Uterus (tissue), 4 donors: ENCODE results near the gene ENO1. TPM values are rescaled to one million over a fixed set of nuclear protein-coding genes. Genes with fewer than 3 reads are reported as not detected.

Source experiments
- DNase-seq, 2 donors: peaks; one replicate each; pipeline ENCODE4 v3.0.0-alpha.2; 2019 to 2020
- H3K27ac ChIP-seq, 2 donors: fragments of 200-600 bp; sonication (generic); 1 replicate in 1 of 2; 2 replicates in 1 of 2; pipeline ENCODE4 v1.5.1; 2016 to 2018
- H3K27me3 ChIP-seq, 2 donors: fragments of 200-600 bp; sonication (generic); one replicate each; pipeline ENCODE4 v1.5.1; 2018 to 2019; ENCODE audit warnings: control low read depth in 1 of 2
- H3K36me3 ChIP-seq, 2 donors: fragments of 200-600 bp; sonication (generic); one replicate each; pipeline ENCODE4 v1.5.1; 2019; ENCODE audit warnings: control low read depth in 1 of 2
- H3K4me1 ChIP-seq, 2 donors: fragments of 200-600 bp; sonication (generic); one replicate each; pipeline ENCODE4 v1.5.1; 2018 to 2019; ENCODE audit warnings: control low read depth in 1 of 2
- H3K4me3 ChIP-seq, 2 donors: fragments of 200-600 bp; sonication (generic); 1 replicate in 1 of 2; 2 replicates in 1 of 2; pipeline ENCODE4 v1.5.1; 2018 to 2019; ENCODE audit warnings: mild to moderate bottlenecking in 1 of 2
- H3K9me3 ChIP-seq, 2 donors: fragments of 200-600 bp; sonication (generic); one replicate each; pipeline ENCODE4 v1.5.1; 2019; ENCODE audit warnings: control low read depth in 1 of 2
- POLR2A ChIP-seq, 2 donors: fragments of 450-650 bp; IDR thresholded peaks; one replicate each; pipeline ENCODE4 v1.6.1; 2016; ENCODE audit warnings: antibody characterized with exemption in 2 of 2, mild to moderate bottlenecking in 1 of 2, moderate library complexity in 1 of 2
- intact Hi-C: fragments of 100-400 bp; cut with DNase I; formaldehyde crosslinking; loops from one replicate; pipeline ENCODE4 v1.15.1; 2023; ENCODE audit warnings: low total_unique reads
- total RNA-seq, 4 donors: library from RNA; depleted of rRNA in 3 of 4; stranded (reverse); fragments of >200 nt in 3 of 4; gene quantifications; one replicate each; pipeline versions ENCODE4 v1.1.0 to v1.2.4, GENCODE V29; 2014 to 2023
- TF ChIP-seq, protein P1 (sequence below), 4 experiments: fragments of 200-600 bp in 2 of 4; fragments of 450-650 bp in 2 of 4; sonication (generic) in 2 of 4; IDR thresholded peaks; one replicate each; pipeline ENCODE4 v1.5.1; 2016 to 2019; ENCODE audit warnings: antibody characterized with exemption in 4 of 4, mild to moderate bottlenecking in 2 of 4, moderate library complexity in 1 of 4
- donor health status: DM: yes; HTN: yes; CAD: no.

Gene ENO1
- total RNA-seq, 4 donors from 2014 or later = 123 to 358 (median 225) TPM

DNA sequence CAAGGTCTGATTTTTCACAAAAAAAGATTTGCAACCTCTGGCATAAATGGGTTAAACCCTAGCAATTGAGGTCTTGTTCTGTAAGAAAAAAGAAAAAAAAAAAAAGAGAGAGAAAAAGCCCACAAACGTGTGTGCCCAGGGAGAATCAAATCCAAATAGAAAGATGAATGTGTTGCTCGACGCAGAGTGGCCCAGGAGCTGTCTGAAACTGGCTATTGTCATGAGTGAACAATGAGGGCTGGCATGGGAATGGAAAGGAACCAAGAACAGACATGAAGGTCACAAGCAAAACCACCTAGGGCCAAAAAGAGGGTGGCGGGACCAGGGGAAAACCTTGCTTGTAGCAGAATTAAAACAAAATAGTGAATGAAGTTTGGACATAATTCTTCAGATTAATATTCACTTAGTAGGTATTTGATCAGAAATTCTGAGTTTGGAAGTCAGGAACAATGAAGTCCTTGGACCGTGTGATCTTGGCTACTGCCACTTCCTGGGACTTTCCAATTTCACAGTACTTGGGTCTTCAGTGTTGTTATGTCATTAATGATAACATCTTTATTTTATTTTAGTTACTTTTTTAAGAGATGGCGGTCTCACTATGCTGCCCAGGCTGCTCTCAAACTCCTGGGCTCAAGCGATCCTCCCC lies 3.1 kb downstream of the ENO1 start:
- H3K4me1 ChIP-seq = peaks cover 1 to 14% of the 10 kb centered on the region in 2 donors

DNA sequence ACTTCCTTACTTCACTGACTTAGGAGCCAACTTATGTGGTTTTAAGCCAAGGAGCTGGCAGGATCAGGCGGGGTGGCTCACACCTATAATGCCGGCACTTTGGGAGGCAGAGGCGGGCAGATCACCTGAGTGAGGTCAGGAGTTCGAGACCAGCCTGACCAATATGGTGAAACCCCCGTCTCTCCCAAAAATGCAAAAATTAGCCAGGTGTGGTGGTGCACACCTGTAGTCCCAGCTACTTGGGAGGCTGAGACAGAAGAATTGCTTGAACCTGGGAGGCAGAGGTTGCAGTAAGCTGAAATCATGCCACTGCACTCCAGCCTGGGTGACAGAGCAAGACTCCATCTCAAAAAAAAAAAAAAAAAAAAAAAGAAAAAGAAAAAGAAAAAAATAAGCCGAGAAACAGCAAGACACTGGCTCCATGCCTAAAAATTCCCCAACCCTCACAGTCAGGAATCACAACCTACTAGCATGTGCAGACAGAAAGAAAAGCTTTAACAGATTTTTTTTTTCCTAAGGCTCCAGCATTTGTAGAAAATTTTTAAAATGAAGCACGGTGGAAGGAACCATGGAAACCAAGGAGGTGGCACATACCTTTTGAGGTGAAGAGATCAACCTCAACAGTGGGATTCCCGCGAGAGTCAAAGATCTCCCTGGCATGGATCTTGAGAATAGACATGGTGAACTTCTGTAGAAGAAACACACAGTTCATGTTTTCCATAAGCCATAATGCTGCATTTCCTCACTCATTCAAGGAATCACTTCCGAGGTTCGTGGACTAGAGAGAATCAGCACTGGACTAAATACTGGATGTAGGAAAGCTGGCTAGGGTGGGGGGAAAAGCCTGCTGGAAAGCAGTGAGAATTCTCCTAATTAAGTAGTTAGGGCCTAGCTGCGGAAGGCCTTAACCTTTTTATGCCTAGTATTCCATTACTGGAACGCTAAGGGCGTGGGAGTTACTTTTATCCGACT lies 4.0 kb downstream of the ENO1 start:
- Histone ChIP-seq H3K27me3 (no peaks in the 10 kb centered on the region), H3K9me3 (no peaks in the 10 kb centered on the region), H3K4me1 (peaks cover 0 to 11% of the 10 kb centered on the region in 2 donors), H3K27ac (peak overlapping the region; percentile 36 to 57), H3K36me3 (no peaks in the 10 kb centered on the region), H3K4me3 (no peak overlapping the region)
- intact Hi-C loops = no loop called here
- no peak for DNase-seq
- TF ChIP-seq, protein P1, sequence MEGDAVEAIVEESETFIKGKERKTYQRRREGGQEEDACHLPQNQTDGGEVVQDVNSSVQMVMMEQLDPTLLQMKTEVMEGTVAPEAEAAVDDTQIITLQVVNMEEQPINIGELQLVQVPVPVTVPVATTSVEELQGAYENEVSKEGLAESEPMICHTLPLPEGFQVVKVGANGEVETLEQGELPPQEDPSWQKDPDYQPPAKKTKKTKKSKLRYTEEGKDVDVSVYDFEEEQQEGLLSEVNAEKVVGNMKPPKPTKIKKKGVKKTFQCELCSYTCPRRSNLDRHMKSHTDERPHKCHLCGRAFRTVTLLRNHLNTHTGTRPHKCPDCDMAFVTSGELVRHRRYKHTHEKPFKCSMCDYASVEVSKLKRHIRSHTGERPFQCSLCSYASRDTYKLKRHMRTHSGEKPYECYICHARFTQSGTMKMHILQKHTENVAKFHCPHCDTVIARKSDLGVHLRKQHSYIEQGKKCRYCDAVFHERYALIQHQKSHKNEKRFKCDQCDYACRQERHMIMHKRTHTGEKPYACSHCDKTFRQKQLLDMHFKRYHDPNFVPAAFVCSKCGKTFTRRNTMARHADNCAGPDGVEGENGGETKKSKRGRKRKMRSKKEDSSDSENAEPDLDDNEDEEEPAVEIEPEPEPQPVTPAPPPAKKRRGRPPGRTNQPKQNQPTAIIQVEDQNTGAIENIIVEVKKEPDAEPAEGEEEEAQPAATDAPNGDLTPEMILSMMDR (IDR thresholded peaks at IDR 0.05) = no peak
- TF ChIP-seq POLR2A (IDR thresholded peaks at IDR 0.05) = no peak

More for the DNA sequence above, 3.1 kb downstream of the ENO1 start:
- intact Hi-C loops = no loop called here
- Histone ChIP-seq H3K27ac (peak overlapping the region in 1 of 2 donors; percentile 1), H3K27me3 (no peaks in the 10 kb centered on the region), H3K4me3 (no peak overlapping the region), H3K9me3 (no peaks in the 10 kb centered on the region), H3K36me3 (no peaks in the 10 kb centered on the region)
- no peak for TF ChIP-seq POLR2A (IDR thresholded peaks at IDR 0.05)
- TF ChIP-seq, protein P1 (IDR thresholded peaks at IDR 0.05) = no peak
- DNase-seq = no peak

DNA sequence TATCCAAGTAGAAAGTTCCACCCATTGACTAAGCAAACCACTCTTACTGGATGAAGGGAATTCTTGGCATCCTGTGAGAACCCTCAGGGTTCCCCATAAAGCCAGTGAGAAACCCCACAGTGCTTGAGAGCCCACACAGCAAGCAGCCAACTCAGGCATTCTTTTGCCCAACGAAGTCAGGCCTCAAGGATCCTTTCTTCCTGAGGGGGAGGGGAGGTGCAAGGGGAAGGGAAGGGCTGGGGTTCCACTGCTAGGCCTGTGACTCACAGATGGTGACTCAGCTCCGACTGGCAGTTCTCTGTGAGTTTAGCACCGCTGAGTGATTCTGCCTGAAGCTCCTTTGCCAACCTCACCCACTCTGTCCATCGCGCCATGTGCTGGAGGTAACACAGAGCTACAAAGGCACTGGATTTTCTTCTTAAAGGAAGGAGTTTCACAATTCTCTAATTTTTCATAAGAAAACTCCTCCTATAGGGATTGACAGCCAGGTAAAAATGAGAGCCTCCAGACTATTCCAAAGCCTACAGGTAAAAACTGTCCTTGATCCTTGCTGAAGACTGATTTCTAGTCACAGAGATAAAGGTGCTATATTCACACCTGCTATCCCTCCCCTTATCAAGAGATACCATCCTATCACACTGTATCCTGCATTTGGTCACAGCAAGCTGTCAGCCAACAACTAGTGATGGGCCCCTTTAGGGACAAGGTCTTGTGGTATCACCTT lies 4.8 kb downstream of the ENO1 start:
- DNase-seq = peak; percentile 68 to 83
- Histone ChIP-seq H3K27ac (peak overlapping the region; percentile 29 to 57), H3K4me1 (peaks cover 0 to 11% of the 10 kb centered on the region in 2 donors), H3K36me3 (no peaks in the 10 kb centered on the region), H3K4me3 (no peak overlapping the region), H3K27me3 (no peaks in the 10 kb centered on the region), H3K9me3 (no peaks in the 10 kb centered on the region)
- TF ChIP-seq POLR2A (IDR thresholded peaks at IDR 0.05) = no peak
- TF ChIP-seq, protein P1 (IDR thresholded peaks at IDR 0.05) = no peak
- intact Hi-C loops = no loop called here

GRCh38 chr1:8873001-8873400 lies 5.5 kb downstream of the ENO1 start:
- TF ChIP-seq, protein P1 (IDR thresholded peaks at IDR 0.05) = no peak
- TF ChIP-seq POLR2A (IDR thresholded peaks at IDR 0.05) = no peak
- intact Hi-C loops = no loop called here
- no peak for DNase-seq
- H3K27me3 ChIP-seq = no peaks in the 10 kb centered on the region
- H3K4me3 ChIP-seq = no peak overlapping the region
- no peaks in the 10 kb centered on the region for H3K9me3 ChIP-seq
- peak overlapping the region; percentile 27 to 29 for H3K27ac ChIP-seq
- no peaks in the 10 kb centered on the region for H3K36me3 ChIP-seq
- peaks cover 0 to 11% of the 10 kb centered on the region in 2 donors for H3K4me1 ChIP-seq
